Epithelial cell of prostate (primary cell): ENCODE data around the gene SASS6.

ENCODE experiments used
- DNase-seq: peaks from one replicate; pipeline ENCODE4 v3.0.0-alpha.2; 2011; ENCODE audit warnings: low read depth, low spot score
- H3K27ac ChIP-seq: fragments of 450-650 bp; 2 replicates; pipeline ENCODE4 v1.5.1; 2017; ENCODE audit warnings: mild to moderate bottlenecking

Gene SASS6

DNA sequence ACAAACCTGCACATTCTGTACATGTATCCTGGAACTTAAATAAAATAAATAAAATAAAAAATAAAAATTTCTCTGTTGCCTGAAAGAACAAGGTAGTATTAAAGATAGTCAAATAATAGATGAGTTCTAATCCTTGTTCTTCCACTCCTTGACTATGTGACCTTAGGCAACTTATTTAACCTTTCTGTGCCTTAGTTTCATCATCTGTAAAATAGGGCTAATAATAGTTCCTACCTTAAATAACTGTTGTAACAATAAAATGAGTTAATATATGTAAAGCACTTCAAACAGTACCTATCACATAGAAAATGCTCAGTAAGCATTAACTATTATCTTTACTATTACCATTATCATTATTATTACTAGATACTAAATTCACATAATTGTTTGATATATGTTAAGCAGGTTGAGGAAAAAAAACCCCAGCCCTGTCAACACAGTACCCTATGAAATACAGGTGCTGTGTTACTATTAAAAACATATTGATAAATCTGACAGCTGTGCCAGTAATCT is 23.1 kb downstream of the SASS6 start:
- no peak for DNase-seq
- no peak overlapping the region for H3K27ac ChIP-seq

DNA sequence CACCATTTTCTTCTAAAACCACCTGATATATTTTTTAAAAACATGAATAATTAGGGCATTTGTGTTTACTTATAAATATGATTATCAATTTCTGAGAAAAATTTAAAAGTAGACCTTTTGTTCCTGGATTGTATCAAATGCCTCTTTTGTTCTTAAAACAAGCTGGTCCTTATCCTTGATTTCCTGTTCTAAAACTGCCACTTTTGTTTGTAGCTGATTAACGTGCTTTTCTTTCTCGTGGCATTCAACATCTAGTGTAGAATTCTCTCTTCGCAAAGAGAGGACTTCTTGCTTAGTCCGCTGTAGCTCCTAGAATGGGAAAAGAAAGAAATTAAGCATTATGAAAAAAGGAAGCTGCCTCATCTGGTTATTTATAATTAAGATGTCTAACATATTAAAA is 25.0 kb downstream of the SASS6 start:
- no peak for DNase-seq
- no peak overlapping the region for H3K27ac ChIP-seq

DNA sequence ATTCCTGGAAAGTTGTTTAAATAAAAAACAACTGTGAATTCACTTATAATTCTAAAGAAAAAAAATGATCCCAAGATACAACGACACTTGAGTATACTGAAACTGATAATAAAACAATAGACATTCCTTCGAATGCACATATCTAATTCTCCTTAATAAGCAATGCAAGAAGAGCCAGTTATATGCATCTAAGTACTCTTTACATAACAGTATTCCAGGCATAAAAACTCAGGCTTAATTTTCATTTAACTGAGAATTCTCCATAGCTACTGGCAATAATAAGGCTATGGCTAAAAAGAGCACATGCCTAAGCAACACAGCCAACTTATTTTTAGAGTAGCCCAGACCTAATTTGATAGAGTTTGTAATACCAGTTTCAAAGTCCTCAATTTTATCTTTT is 31.2 kb downstream of the SASS6 start:
- DNase-seq: no peak
- no peak overlapping the region for H3K27ac ChIP-seq

DNA sequence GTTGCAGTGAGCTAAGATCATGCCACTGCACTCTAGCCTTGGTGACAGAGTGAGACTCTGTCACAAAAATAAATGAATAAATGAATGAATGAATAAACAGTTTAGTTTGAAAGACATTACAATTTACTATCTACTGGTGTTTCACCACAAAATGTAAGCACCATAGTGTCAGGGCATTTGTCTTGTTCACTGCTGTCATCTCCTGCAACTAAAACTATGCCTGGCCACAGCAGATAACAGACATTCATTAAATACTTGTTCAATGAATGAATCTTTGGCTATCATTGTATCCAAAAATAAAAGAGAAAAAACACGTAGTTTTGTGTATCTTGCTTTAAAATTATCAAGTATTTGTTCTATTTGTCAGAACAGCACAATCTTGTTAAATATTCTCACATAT is 32.5 kb downstream of the SASS6 start:
- no peak overlapping the region for H3K27ac ChIP-seq
- DNase-seq: no peak

DNA sequence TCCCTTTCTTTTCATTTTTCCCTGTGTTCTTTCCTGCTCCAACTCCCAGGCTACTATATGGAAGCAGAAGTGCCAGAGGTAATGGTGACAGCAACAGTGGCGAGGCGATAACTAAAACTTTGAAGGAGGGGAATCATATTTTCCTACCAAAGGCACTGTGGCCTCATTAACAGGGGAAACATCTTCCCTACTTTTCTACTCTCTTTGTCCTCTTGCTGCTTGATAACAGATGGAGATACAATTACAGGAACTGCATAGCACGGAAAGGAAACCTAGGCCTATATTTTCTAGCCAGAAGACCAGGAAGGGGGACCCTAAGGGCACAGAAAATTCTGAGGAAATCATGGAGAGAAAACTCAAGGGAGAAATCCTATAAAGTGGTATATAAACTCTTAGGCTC is 42.3 kb downstream of the SASS6 start:
- no peak for DNase-seq
- H3K27ac ChIP-seq: no peak overlapping the region

DNA sequence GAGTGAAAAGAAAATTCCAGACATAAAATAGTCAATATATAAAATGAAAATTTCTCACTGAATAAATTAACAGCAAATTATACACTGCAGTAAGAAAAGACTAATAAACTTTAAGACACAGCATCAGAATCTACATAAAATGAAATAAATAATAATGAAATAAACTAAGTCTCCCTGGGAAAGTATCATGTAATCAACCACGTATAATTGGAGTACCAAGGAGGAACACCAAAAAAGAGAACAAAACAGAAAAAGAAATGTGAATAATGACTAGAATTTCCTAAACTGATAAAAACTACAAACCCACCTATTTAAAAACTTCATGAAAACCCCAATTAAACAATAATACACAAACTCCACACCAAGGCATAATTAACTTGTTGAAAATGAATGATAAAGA is 43.6 kb downstream of the SASS6 start:
- DNase-seq: no peak
- H3K27ac ChIP-seq: no peak overlapping the region

DNA sequence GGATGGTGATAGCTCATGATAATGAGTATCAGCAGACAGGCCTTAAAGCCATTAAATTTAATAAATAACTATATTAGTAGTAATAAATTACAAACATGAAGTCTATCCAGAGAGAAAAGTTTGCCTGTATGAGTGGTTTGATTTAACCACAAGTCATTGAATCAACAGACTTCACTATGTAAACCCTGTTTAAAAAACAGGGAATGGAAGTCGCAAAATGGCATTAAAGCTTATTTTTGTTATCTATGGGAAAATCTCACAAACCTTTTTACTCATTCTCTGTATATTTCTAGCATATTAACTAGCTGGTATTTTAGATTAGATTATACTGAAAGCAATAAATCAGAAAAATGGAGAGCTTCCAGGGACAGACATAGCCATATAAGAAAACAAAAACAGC is 45.3 kb downstream of the SASS6 start:
- DNase-seq: no peak
- no peak overlapping the region for H3K27ac ChIP-seq

DNA sequence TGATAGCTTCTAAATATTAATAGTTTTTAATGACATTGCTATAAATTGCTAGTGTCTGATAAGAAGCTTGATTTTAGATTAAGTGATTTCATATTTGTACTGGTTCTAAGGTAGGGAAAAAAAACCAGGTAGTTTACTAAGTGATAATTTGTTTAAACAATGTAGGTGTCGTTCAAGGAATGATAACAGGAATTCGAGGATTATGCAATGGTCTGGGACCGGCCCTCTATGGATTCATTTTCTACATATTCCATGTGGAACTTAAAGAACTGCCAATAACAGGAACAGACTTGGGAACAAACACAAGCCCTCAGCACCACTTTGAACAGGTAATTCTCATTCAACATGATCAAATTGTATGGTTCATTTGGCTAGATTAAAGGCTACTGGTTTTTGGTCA is 52.4 kb downstream of the SASS6 start:
- H3K27ac ChIP-seq: no peak overlapping the region
- no peak for DNase-seq

DNA sequence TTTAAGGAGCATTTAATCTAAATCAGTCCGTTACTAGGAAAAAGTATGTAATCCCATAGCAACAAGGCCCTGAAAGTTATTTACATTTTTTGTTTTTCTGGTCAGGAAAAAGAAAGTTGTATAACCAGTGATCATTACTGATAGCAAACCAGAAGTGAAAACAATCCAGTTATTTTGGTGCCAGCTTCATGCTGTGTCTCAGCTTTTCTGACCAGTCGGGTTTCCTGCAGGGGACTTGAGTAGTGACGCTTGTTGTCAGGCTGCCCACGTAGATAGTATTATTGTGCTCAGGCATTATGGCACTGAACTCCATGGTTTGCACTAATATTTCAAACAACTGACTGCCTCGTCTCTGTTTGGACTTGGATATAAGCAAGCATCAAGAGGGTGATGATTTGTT is 55.2 kb downstream of the SASS6 start:
- H3K27ac ChIP-seq: no peak overlapping the region
- DNase-seq: no peak

DNA sequence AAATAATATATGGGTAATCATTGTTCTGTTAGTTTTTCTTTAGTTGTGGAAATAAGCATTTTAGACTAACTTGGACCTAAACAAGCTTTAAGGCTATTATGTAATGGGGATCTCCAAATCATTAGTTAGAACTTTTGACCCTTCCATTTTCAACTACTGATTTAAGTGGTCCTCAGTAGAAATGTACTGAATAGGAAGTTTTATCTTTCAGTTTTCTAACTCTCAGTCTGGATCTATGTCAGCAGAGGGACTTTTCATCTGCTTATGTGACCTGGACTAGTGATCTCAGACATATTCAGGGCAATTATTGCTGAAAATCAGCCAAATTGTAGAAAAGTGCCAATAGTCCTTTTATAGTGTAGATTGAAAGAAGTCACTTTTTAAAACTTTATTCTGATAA is 56.0 kb downstream of the SASS6 start:
- no peak overlapping the region for H3K27ac ChIP-seq
- no peak for DNase-seq

DNA sequence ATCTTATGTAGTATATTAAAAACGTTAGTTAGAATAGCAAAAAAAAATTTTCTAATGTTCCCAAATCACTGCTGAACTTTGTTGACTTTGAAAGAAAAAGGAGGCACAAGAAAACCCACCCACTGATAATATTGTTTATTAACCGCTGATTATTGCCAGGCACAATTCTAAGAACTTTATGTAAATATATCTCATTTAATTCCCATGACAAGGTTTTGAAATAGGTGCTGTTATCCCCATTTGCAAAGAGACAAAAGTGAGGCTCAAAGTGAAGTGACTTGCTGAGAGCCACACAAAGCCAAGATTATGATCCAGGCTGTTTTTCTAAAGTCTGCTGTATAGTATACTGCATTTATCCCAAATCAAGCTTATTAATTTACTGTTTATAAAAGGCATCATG is 56.4 kb downstream of the SASS6 start:
- no peak overlapping the region for H3K27ac ChIP-seq
- DNase-seq: no peak

DNA sequence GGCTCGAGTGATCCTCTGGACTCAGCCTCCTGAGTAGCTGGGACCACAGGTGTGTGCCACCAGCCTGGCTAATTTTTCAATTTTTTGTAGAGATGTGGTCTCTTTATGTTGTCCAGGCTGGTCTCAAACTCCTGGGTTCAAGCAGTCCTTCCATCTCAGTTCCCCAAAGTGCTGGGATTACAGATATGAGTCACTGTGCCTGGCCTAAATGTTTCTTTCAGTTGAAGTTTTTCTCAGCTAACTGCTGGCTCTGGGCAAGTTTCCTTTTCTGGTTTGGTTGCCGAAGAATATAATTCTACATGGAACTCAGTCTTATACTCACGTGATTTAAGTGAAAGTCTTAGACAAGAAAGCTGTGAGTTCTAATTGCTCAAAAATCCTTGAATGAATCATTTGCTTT is 57.0 kb downstream of the SASS6 start:
- no peak overlapping the region for H3K27ac ChIP-seq
- DNase-seq: no peak

DNA sequence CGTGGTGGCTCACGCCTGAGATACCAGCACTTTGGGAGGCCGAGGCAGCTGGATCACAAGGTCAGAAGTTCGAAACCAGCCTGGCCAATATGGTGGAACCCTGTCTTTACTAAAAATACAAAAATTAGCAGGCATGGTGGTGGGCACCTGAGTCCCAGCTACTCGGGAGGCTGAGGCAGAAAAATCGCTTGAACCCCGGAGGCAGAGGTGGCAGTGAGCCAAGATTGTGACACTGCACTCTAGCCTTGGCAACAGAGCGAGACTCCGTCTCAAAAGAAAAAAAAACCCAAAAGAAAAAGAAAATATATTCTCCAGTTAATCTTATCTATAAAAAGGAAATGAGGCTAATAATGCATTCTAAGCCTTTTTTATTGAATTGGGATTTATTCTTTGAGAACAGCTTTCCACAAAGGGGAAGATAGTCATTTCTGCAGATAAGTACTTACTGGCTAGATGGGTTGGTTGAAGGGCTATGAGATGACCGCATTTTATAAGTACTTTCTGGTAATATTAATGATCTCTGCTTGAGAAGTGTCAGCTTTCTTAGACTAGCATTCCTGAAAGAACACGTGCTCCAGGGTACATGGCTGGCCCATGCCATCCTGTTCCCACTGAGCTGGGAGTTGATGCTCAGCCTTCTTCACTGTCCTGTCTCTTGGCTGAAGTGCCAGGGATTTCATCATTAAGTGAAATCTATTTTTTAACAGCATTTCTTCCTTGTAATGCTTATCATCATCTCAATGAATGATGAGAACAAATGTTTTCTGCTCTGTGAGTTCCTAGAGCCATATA is 57.9 kb downstream of the SASS6 start:
- H3K27ac ChIP-seq: no peak overlapping the region
- DNase-seq: no peak

DNA sequence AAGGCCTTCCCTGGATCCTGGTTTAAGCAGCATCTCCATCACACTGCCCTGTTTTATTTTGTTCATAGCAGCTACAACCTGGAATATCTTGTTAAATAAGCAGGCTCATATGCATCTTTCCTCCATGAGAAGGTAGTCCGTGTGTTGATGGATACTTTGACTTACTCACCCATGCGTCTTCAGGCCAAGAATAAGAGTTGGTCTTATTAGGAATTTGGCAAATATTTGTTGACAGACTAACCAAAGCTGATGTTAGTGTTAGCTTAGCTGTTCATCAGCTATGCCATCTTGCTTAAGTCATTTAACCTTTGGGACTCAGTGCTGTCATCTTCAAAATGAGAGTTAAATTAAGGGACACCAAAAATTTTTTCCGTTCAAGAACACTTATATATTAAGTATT is 59.2 kb downstream of the SASS6 start:
- no peak for DNase-seq

DNA sequence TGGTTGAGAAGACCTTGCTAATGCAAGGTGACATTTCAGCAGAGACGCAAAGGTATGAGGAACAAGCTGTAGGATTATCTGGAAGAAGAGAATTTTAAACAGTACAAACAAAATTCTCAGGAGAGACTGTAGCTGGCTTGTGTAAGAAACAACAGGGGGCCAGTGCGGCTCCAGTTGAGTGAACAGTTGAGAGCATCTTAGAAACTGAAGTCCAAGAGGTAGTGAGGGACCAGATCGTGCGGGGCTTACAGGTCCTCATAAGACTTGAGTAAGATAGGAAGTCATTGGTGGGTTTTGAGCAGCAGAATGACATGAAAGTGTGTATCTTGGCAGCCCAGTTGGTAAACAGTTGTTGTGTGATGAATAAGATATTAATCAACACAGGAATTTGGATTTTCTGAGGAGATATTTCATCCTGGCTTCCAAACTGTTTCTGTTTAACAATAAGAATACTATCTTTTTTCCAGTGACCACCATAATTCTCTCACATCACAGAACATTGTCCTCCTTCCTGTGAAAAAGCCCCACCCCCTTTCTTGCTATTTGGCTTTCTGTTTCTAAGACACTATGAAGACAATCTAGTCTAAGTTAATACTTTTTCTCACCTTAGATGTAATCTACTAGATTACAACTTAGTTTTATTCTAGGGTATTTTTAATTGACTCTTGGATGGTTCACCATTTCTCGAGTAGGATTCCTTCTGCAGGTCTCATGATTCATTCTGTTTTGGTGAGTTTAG is 62.4 kb downstream of the SASS6 start:
- no peak overlapping the region for H3K27ac ChIP-seq
- no peak for DNase-seq

More for the DNA sequence above, 59.2 kb downstream of the SASS6 start:
- H3K27ac ChIP-seq: no peak overlapping the region

DNA sequence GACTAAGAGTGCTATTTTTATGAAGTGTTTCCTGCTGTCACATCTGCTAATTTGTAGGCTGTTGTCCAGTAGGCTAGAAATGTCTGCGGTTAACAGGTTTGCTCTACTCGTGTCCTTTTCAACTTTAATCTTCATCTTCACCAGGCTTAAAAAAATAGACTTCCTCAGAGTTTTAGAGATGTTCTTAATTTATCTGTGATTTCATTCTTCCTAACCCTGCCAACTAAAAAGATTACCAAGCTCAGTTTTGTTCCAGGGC is 66.8 kb downstream of the SASS6 start:
- no peak for DNase-seq
- H3K27ac ChIP-seq: no peak overlapping the region

DNA sequence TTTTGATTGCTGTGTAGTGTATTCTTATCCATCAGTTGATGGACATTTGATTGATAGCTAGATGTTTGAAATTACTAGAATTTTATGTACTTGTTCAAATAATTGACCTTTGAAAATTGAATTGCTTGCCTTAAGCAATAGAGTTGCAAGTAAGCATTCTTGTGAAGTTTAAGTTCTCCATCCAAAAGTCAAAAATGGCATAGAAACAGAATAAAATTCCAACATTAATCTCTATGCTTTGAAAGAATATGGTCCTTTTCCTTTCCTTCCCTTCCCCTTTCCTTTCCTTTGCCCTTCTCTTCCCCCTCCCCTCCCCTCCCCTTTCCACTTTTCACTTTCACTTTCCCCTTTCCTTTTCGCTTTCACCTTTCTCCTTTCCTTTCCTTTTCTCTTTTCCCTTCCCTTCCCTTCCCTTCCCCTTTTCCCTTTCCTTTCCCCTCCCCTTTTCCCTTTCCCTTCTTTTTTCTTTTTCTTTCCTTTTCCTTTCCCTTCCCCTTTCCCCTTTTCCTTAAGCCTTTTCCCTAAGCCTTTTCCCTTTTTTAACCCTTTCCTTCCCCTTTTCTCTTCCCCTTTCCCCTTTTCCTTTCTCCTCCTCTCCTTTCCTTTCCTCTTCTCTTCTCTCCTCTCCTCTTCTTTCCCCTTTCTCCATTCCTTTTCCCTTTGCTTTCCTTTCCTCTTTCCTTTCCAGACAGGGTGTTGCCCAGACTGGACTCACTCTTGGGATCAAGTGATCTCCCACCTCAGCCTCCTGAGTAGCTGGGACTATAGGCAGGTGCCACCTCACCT is 67.4 kb downstream of the SASS6 start:
- no peak for DNase-seq
- H3K27ac ChIP-seq: no peak overlapping the region

DNA sequence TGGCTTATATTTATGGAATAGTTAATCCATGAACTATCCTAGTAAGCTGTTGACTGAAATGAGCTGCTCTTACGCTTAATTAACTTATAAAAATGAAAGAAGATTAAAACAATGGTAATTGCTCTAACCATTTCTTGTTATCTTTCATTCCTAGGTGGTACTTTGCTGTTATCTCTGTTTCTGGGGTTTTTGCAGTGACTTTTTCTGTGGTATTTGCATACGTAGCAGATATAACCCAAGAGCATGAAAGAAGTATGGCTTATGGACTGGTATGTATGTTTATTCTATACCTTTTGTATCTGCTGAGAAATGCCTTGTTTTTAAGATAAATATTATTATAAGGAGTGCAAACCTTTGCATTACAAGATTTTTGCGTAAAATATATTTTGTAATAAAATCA is 71.0 kb downstream of the SASS6 start:
- DNase-seq: no peak

DNA sequence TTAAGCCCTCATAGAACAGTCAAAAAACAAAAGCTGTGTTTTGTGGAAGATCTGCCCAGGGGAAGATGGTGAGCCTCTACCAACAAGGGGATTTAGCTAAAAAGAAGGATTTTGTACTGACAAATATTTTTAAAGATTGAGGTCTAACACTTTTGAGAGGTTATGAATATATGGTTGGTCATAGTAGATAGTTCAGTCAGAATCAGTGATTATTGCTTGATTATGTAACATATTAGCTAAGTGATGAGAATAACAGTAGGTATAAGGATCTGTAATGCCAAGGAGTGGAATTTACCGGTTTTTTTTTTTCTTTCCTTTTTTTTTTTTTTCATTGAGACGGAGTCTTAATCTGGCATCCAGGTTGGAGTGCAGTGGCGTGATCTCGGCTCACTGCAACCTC is 79.0 kb downstream of the SASS6 start:
- no peak for DNase-seq
- H3K27ac ChIP-seq: no peak overlapping the region

More for the DNA sequence above, 71.0 kb downstream of the SASS6 start:
- H3K27ac ChIP-seq: no peak overlapping the region

DNA sequence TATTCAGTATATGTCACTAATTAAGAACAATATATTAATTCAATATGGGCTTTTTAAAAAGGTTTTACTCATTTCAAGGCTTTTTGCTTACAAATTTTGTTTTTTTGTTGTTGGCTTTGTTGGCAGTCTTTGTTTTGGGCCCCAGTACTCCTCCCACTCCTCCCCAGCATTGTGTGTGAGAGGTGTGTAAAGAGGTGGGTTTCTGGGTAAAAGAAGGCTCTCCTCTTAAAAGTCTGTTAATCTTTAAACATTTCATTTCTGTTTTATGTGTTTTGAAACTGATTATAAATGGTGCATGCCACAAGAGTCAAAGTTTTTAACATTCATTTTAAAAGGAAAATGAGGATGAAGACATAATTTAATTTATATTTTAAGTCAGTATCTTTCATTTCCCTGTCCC is 79.6 kb downstream of the SASS6 start:
- H3K27ac ChIP-seq: no peak overlapping the region
- no peak for DNase-seq

DNA sequence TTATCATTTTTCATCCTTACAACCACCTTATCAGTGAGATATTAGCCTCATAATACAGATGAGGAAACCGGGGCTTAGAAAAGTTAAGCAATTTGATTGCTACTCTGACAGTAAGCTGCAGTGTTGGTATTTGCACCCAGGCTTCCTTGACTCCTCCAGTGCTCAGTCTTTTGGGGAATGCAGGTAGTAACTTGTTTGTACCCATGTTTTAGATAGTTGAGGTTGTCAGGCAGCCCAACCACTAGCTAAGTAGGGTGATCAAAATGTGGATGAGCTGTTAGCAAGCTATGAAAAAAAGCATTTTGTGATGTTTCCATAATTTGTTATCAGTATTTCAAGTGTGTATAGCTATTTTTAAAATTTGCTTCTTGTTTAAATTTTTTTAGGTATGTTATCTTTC is 80.8 kb downstream of the SASS6 start:
- peak; percentile 44 for DNase-seq
- peak overlapping the region; percentile 67 for H3K27ac ChIP-seq
